ENCODE data around the gene TSR2.
"Not testable (repeated sequence)": the region's sequence is repeated elsewhere in the genome, so short reads cannot be mapped to it uniquely, and the experiment has no call there.

The TSR2 gene

DNA sequence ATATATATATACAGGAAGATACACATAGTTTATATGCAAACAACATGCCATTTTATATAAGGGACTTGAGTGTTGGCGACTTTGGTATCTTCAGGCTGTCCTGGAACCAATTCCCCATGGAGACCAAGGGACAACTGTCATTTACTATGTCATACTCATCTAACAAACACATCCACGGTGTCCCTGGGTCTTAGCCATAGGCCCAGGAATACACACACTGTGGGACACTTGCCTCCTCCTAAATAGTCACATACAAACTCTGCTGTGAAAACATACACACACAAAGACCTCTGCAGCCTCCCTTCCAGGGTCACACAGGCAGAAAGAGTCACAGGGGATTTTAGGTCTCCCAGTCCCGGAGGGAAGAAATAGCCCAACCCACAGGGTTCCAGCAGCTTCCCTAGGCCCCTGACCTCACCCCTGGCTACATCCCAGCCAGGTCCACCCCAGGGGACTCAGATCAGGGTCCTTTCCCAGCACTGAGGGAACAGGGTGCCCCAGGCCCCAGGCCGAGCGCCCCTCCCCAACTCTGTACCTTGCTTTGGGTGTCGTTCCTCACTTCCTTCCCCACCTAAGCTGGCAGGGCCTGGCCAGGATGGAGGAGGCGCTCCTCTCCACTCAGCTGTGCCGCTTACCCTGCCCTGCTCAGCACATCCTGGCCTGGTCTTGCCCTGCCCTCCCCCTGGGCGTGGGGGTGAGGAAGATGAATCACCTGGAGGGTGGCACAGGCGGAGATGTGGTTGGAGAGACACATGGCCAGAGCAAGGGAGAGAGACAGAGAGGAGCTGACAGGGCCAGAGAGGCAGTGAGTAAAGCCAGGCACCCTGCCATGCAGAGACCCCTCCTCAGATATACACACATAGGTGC lies 34.0 kb downstream of the TSR2 start:
- DNase-seq (ENCODE audit: low spot score) = no peak

DNA sequence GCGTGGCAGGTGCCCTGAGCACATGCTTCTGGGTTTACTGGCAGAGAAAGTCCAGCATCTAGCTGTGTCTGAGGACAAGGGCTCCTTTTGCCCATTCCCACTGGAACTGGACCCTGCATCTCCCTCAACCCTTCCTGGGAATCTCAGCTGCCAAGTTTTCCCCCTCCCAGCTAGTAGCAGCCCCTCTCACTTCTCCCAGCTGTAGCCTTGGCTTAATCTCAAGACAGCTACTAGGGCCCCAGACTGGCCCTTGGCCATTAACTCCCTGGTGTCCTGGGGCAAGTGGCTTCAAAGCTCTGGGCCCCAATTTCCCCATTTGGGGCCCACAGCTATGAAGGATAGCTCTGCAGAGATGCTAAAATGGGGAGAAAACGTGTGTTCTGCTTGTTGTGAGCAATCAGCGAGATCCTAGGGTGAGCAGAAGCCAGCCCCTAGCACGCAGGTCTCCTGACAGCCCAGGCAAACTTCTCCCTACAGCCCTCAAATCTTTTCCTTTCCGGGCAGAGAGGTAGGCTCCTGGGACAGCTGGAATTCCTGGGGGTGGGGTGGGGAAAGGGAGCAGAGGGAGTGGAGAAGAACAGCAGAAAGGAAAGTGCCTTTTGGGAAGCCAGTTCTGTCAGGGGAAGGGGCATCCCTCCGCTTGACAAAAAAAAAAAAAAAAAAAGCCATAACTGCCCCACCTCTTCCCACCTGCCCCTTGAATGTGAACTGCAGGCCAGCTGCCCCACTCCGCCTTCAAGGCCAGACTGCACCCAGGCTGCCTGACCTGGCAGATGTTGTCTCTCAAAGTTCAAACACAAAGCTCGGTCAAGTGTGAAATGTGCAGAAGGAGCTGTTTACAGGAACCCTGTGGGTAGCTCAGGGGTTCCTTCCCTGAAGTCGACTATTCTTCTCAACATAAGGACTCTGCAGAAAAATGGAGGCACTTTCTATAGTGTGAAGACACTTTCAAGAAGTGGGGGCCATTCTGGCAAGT lies 39.2 kb downstream of the TSR2 start:
- no peak for DNase-seq (ENCODE audit: low spot score)

DNA sequence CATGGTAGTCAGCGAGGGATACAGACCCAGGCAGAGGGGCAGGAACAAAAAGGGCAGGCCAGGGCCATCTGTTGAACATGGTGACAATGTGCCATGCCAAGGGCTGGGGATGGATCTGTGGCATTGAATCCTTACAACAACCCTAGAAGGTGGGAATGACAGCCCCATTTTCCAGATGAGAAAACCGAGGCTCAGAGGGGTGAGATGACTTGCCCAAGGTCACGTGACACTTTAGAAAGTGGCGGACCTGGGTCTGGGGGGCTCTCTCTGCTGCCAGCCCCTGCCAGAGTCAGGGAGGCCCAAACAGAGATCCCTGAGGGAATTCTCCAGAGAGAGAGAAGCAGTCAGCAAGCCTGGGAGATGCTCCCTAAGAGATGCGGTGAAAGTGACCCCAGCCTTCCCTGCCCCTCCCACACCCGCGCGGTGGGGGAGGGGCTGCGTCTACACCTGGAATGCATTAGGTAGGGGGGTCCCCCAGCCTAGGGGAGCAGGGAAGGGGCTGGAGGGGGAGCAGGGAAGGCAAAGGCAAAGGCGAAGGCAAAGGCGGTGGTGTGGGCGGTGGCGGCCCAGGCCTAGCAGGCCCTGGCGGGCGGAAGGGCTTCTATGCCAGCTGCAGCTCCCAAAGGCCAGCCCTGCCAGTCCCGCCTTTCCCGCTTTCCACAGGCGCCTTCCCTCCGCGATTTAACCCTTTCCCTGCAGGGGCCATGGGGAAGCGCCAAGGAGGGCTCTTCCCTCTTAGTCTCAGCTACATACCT lies 42.8 kb downstream of the TSR2 start:
- no peak for DNase-seq (ENCODE audit: low spot score)

DNA sequence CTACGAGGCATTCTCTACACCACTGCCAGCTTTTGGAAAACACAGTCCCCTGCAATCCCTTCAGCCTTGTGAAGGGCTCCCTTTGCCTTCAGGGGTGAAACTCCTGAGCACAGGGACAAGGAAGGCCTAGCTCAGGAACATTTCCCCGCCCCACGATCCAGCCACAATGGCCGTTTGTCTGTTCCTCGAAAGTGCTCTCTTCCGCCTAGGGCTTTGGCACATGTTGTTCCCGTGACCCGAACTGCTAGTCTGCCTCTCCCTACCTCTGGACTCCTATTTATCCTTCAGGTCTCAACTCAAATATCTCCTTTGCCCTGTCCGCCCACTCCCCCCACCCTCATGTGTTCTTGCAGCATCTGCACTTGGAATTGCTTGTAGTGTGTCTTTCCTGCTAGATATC lies 43.7 kb downstream of the TSR2 start:
- no peak for DNase-seq (ENCODE audit: low spot score)

DNA sequence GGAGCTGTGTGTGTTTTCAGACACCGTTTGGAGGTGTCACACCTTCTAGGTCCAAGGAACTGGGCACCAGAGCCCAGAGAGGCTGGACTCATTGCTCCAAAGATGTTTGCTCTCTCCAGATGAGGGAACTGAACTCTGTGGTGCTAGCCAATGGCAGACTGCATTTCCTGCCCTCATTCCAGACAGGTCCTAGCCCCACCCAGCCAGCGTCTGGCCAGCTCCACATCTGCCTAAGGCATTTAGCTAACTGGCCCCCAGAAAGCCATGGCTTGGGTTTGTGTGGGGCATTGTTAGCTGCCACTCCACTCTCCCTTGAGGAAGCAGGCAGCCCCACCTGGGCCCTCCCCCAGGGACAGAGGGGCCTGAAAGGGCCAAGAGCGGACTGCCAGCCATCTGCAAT lies 44.5 kb downstream of the TSR2 start:
- DNase-seq (ENCODE audit: low spot score) = no peak

DNA sequence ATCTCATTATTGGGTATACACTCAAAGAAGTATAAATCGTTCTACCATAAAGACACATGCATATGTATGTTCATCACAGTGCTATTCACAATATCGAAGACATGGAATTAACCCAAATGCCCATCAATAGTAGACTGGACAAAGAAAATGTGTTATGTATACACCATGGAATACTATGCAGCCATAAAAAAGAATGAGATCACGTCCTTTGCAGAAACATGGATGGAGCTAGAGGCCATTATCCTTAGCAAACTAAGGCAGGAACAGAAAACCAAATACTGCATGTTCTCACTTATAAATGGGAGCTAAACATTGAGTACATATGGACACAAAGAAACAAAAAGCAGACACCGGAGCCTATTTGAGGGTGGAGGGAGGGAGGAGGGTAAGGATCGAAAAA lies 49.6 kb downstream of the TSR2 start:
- not testable (repeated sequence) for DNase-seq (ENCODE audit: low spot score)

DNA sequence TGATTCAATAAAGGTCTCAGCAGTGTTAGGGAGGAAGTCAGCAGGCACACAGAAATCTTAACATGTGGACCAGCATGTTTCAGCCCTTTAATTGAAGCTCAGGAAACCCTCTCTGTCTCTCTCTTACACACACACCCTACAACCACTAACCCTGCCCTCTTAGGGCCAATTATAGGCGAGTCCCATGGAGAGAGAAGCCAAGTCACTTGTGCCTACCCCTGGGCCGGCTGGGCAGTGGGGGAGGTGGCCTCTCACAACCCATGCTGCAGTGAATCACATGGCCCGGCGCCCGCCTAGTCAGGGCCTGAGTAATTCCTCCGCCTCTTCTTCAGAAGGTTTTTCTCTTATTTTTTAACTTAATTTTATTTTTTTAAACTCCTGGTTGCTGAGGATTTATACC lies 52.1 kb downstream of the TSR2 start:
- DNase-seq (ENCODE audit: low spot score) = no peak

DNA sequence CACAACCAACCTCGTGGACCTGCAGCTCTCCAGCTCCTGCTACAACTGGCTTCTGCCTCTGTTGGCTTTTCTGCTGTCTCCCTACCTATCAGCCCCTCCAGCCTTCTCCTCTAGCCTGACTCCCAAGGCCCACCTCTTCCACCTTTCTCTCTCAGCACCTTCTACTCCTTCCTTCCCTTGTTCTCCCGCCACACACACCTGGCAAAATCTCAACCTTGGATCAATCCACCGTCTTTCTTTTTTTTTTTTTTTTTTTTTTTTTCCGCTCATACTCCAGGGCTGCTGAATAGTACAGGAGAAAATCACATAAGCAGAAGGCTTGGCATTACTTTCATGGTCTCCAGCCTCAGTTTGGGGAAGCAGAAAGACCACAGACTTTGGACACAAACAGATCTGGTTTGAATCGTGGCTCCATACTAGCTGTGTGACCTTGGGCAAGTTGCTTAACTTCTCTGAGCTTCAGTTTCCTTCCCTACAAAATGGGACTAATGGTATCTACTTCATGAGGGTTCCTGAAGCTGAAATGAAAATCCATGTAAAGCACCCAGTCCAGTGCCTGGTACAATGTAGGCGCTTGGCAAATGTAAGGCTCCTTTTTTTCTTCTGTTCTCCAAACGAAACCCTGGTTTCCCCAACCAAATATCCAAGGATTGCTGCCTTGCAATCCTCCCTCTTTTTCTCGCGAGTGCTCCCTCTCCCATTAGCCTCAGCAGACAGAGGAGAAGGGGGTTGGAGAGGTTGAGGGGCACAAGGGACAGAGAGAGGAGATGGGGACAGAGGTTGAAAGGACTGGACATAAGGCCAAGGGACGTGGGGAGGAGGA lies 54.2 kb downstream of the TSR2 start:
- DNase-seq (ENCODE audit: low spot score) = no peak

Data from left forelimb (tissue), 1 donor.